GM18870 (cell line): ENCODE measurements around the gene UBE2M.
A peak's percentile ranks its signal among the peaks of the same experiment; 100 is the strongest.

ENCODE experiments used
- ATAC-seq: cut with Tn5 transposase; IDR thresholded peaks from one replicate; pipeline ENCODE4 v1.9.1; 2021; ENCODE audit warnings: moderate library complexity; ENCODE audit not compliant: unreplicated experiment

The UBE2M gene

GRCh38 chr19:58571575-58571947, 13.2 kb upstream of the UBE2M start:
- ATAC-seq = no peak

- no peak for ATAC-seq
Observed at GRCh38 chr19:58570770-58571574, 12.6 kb upstream of the UBE2M start.

GRCh38 chr19:58569943-58570670, 11.7 kb upstream of the UBE2M start:
- ATAC-seq = no peak

- no peak for ATAC-seq
Observed at GRCh38 chr19:58569191-58569942, 11.0 kb upstream of the UBE2M start.

GRCh38 chr19:58568453-58569130, 10.2 kb upstream of the UBE2M start:
- no peak for ATAC-seq

- no peak for ATAC-seq
Observed at GRCh38 chr19:58566989-58567388, 8.6 kb upstream of the UBE2M start.

GRCh38 chr19:58563823-58564222, 5.4 kb upstream of the UBE2M start:
- no peak for ATAC-seq

- ATAC-seq = no peak
Observed at GRCh38 chr19:58563034-58563573, 4.7 kb upstream of the UBE2M start.

GRCh38 chr19:58562122-58563033, 4.0 kb upstream of the UBE2M start:
- no peak for ATAC-seq

GRCh38 chr19:58561373-58562121, 3.1 kb upstream of the UBE2M start:
- no peak for ATAC-seq

GRCh38 chr19:58560921-58561320, 2.5 kb upstream of the UBE2M start:
- no peak for ATAC-seq

GRCh38 chr19:58560007-58560887, 1.8 kb upstream of the UBE2M start:
- ATAC-seq = no peak

- ATAC-seq = peak; percentile 2
Observed at GRCh38 chr19:58559275-58560006, 1.0 kb upstream of the UBE2M start.

- ATAC-seq = peak; percentile 52
Observed at GRCh38 chr19:58558623-58559274, 338 bp upstream of the UBE2M start.

- no peak for ATAC-seq
Observed at GRCh38 chr19:58557221-58558065, 968 bp downstream of the UBE2M start.

- ATAC-seq = no peak
Observed at GRCh38 chr19:58556622-58557220, 1.7 kb downstream of the UBE2M start.
